GM12874 (cell line): ENCODE measurements around the gene NBEA.

Experiments
- CTCF ChIP-seq: IDR thresholded peaks from 2 replicates; pipeline ENCODE4 v1.5.1; 2011; ENCODE audit warnings: low read depth, mild to moderate bottlenecking, control low read depth, low read length, moderate library complexity; ENCODE audit not compliant: insufficient read depth

Gene NBEA

GRCh38 chr13:35144166-35144890 lies 202.3 kb downstream of the NBEA start:
- TF ChIP-seq CTCF: no peak

- TF ChIP-seq CTCF: no peak
Measured at GRCh38 chr13:35146686-35147085, 204.6 kb downstream of the NBEA start.

- peak; percentile 41; the same call in 1 of the 2 replicates for TF ChIP-seq CTCF
Measured at GRCh38 chr13:35157143-35157755, 215.2 kb downstream of the NBEA start.

GRCh38 chr13:35159041-35159440 lies 217.0 kb downstream of the NBEA start:
- no peak for TF ChIP-seq CTCF

GRCh38 chr13:35160896-35161295 lies 218.8 kb downstream of the NBEA start:
- no peak for TF ChIP-seq CTCF

- no peak for TF ChIP-seq CTCF
Measured at GRCh38 chr13:35162420-35162819, 220.3 kb downstream of the NBEA start.

GRCh38 chr13:35163674-35164073 lies 221.6 kb downstream of the NBEA start:
- TF ChIP-seq CTCF: no peak
